Measurements from ENCODE around the gene PAFAH1B1. TPM values are rescaled to one million over a fixed set of nuclear protein-coding genes. Genes with fewer than 3 reads are reported as not detected.
"Not testable (repeated sequence)": the region's sequence is repeated elsewhere in the genome, so short reads cannot be mapped to it uniquely, and the experiment has no call there.

The PAFAH1B1 gene
- total RNA-seq, 1 donor from 2014 or later = 96.6 TPM

- Histone ChIP-seq H3K9me3 (ENCODE audit: control insufficient read depth in 3 of 3, low read length in 3 of 3) (no peaks in the 10 kb centered on the region), H3K27me3 (ENCODE audit: control insufficient read depth in 3 of 3, insufficient read depth in 3 of 3, low read length in 3 of 3) (no peaks in the 10 kb centered on the region), H3K9ac (ENCODE audit: low read depth in 1 of 3, low read length in 3 of 3) (no peak overlapping the region), H3K4me1 (ENCODE audit: control insufficient read depth in 3 of 3, insufficient read depth in 3 of 3, low read length in 3 of 3) (peaks cover 6 to 8% (median 8%) of the 10 kb centered on the region in 3 donors), H3K36me3 (ENCODE audit: control insufficient read depth in 3 of 3, insufficient read depth in 3 of 3, low read length in 3 of 3) (peaks cover 47 to 72% (median 56%) of the 10 kb centered on the region in 3 donors), H3K4me3 (ENCODE audit: low read length in 3 of 3) (no peak overlapping the region), H3K27ac (ENCODE audit: low read depth, low read length) (no peak overlapping the region)
Observed at GRCh38 chr17:2693561-2694380, 100.3 kb downstream of the PAFAH1B1 start.

GRCh38 chr17:2694381-2695242 lies 101.2 kb downstream of the PAFAH1B1 start:
- peaks cover 54 to 69% (median 56%) of the 10 kb centered on the region in 3 donors for H3K36me3 ChIP-seq (ENCODE audit: control insufficient read depth in 3 of 3, insufficient read depth in 3 of 3, low read length in 3 of 3)
- H3K9ac ChIP-seq (ENCODE audit: low read depth in 1 of 3, low read length in 3 of 3) = no peak overlapping the region

GRCh38 chr17:2695243-2695960 lies 101.9 kb downstream of the PAFAH1B1 start:
- H3K36me3 ChIP-seq (ENCODE audit: control insufficient read depth in 3 of 3, insufficient read depth in 3 of 3, low read length in 3 of 3) = peaks cover 60 to 71% (median 61%) of the 10 kb centered on the region in 3 donors
- no peaks in the 10 kb centered on the region for H3K27me3 ChIP-seq (ENCODE audit: control insufficient read depth in 3 of 3, insufficient read depth in 3 of 3, low read length in 3 of 3)
- H3K27ac ChIP-seq (ENCODE audit: low read depth, low read length) = no peak overlapping the region
- no peaks in the 10 kb centered on the region for H3K9me3 ChIP-seq (ENCODE audit: control insufficient read depth in 3 of 3, low read length in 3 of 3)
- no peak overlapping the region for H3K4me3 ChIP-seq (ENCODE audit: low read length in 3 of 3)
- H3K4me1 ChIP-seq (ENCODE audit: control insufficient read depth in 3 of 3, insufficient read depth in 3 of 3, low read length in 3 of 3) = peaks cover 0 to 3% (median 0%) of the 10 kb centered on the region in 3 donors
- H3K9ac ChIP-seq (ENCODE audit: low read depth in 1 of 3, low read length in 3 of 3) = no peak overlapping the region

More at GRCh38 chr17:2694381-2695242, 101.2 kb downstream of the PAFAH1B1 start:
- peaks cover 0 to 3% (median under 1%) of the 10 kb centered on the region in 3 donors for H3K4me1 ChIP-seq (ENCODE audit: control insufficient read depth in 3 of 3, insufficient read depth in 3 of 3, low read length in 3 of 3)
- no peak overlapping the region for H3K4me3 ChIP-seq (ENCODE audit: low read length in 3 of 3)
- H3K27me3 ChIP-seq (ENCODE audit: control insufficient read depth in 3 of 3, insufficient read depth in 3 of 3, low read length in 3 of 3) = no peaks in the 10 kb centered on the region
- H3K9me3 ChIP-seq (ENCODE audit: control insufficient read depth in 3 of 3, low read length in 3 of 3) = no peaks in the 10 kb centered on the region
- no peak overlapping the region for H3K27ac ChIP-seq (ENCODE audit: low read depth, low read length)

- Histone ChIP-seq H3K4me3 (ENCODE audit: low read length in 3 of 3) (no peak overlapping the region), H3K9ac (ENCODE audit: low read depth in 1 of 3, low read length in 3 of 3) (no peak overlapping the region), H3K27me3 (ENCODE audit: control insufficient read depth in 3 of 3, insufficient read depth in 3 of 3, low read length in 3 of 3) (no peaks in the 10 kb centered on the region), H3K36me3 (ENCODE audit: control insufficient read depth in 3 of 3, insufficient read depth in 3 of 3, low read length in 3 of 3) (peaks cover 67 to 73% (median 68%) of the 10 kb centered on the region in 3 donors), H3K4me1 (ENCODE audit: control insufficient read depth in 3 of 3, insufficient read depth in 3 of 3, low read length in 3 of 3) (peaks cover 0 to 3% (median 0%) of the 10 kb centered on the region in 3 donors), H3K9me3 (ENCODE audit: control insufficient read depth in 3 of 3, low read length in 3 of 3) (no peaks in the 10 kb centered on the region), H3K27ac (ENCODE audit: low read depth, low read length) (no peak overlapping the region)
Observed at GRCh38 chr17:2695961-2696760, 102.7 kb downstream of the PAFAH1B1 start.

GRCh38 chr17:2697611-2698162 lies 104.2 kb downstream of the PAFAH1B1 start:
- Histone ChIP-seq H3K9ac (ENCODE audit: low read depth in 1 of 3, low read length in 3 of 3) (no peak overlapping the region), H3K9me3 (ENCODE audit: control insufficient read depth in 3 of 3, low read length in 3 of 3) (no peaks in the 10 kb centered on the region), H3K4me3 (ENCODE audit: low read length in 3 of 3) (no peak overlapping the region), H3K27ac (ENCODE audit: low read depth, low read length) (no peak overlapping the region), H3K36me3 (ENCODE audit: control insufficient read depth in 3 of 3, insufficient read depth in 3 of 3, low read length in 3 of 3) (peaks cover 74 to 81% (median 78%) of the 10 kb centered on the region in 3 donors), H3K4me1 (ENCODE audit: control insufficient read depth in 3 of 3, insufficient read depth in 3 of 3, low read length in 3 of 3) (peaks cover 0 to 3% (median 0%) of the 10 kb centered on the region in 3 donors), H3K27me3 (ENCODE audit: control insufficient read depth in 3 of 3, insufficient read depth in 3 of 3, low read length in 3 of 3) (no peaks in the 10 kb centered on the region)

- H3K4me1 ChIP-seq (ENCODE audit: control insufficient read depth in 3 of 3, insufficient read depth in 3 of 3, low read length in 3 of 3); H3K27me3 ChIP-seq (ENCODE audit: control insufficient read depth in 3 of 3, insufficient read depth in 3 of 3, low read length in 3 of 3); H3K9me3 ChIP-seq (ENCODE audit: control insufficient read depth in 3 of 3, low read length in 3 of 3); H3K4me3 ChIP-seq (ENCODE audit: low read length in 3 of 3); H3K9ac ChIP-seq (ENCODE audit: low read depth in 1 of 3, low read length in 3 of 3); H3K27ac ChIP-seq (ENCODE audit: low read depth, low read length): not testable (repeated sequence)
- peaks cover 72 to 77% (median 75%) of the 10 kb centered on the region in 3 donors for H3K36me3 ChIP-seq (ENCODE audit: control insufficient read depth in 3 of 3, insufficient read depth in 3 of 3, low read length in 3 of 3)
Observed at GRCh38 chr17:2699216-2699805, 105.9 kb downstream of the PAFAH1B1 start.

- Histone ChIP-seq H3K27me3 (ENCODE audit: control insufficient read depth in 3 of 3, insufficient read depth in 3 of 3, low read length in 3 of 3) (no peaks in the 10 kb centered on the region), H3K4me3 (ENCODE audit: low read length in 3 of 3) (no peak overlapping the region), H3K4me1 (ENCODE audit: control insufficient read depth in 3 of 3, insufficient read depth in 3 of 3, low read length in 3 of 3) (peaks cover 4 to 17% (median 14%) of the 10 kb centered on the region in 3 donors), H3K36me3 (ENCODE audit: control insufficient read depth in 3 of 3, insufficient read depth in 3 of 3, low read length in 3 of 3) (peaks cover 68 to 73% (median 72%) of the 10 kb centered on the region in 3 donors), H3K9ac (ENCODE audit: low read depth in 1 of 3, low read length in 3 of 3) (no peak overlapping the region), H3K27ac (ENCODE audit: low read depth, low read length) (no peak overlapping the region), H3K9me3 (ENCODE audit: control insufficient read depth in 3 of 3, low read length in 3 of 3) (no peaks in the 10 kb centered on the region)
Observed at GRCh38 chr17:2700030-2700490, 106.6 kb downstream of the PAFAH1B1 start.

GRCh38 chr17:2700491-2701141 lies 107.2 kb downstream of the PAFAH1B1 start:
- H3K27me3 ChIP-seq (ENCODE audit: control insufficient read depth in 3 of 3, insufficient read depth in 3 of 3, low read length in 3 of 3) = no peaks in the 10 kb centered on the region
- H3K36me3 ChIP-seq (ENCODE audit: control insufficient read depth in 3 of 3, insufficient read depth in 3 of 3, low read length in 3 of 3) = peaks cover 63 to 67% (median 66%) of the 10 kb centered on the region in 3 donors
- H3K4me3 ChIP-seq (ENCODE audit: low read length in 3 of 3) = no peak overlapping the region
- H3K27ac ChIP-seq (ENCODE audit: low read depth, low read length) = no peak overlapping the region
- no peaks in the 10 kb centered on the region for H3K9me3 ChIP-seq (ENCODE audit: control insufficient read depth in 3 of 3, low read length in 3 of 3)
- H3K9ac ChIP-seq (ENCODE audit: low read depth in 1 of 3, low read length in 3 of 3) = no peak overlapping the region
- H3K4me1 ChIP-seq (ENCODE audit: control insufficient read depth in 3 of 3, insufficient read depth in 3 of 3, low read length in 3 of 3) = peaks cover 9 to 23% (median 19%) of the 10 kb centered on the region in 3 donors
